ENCODE measurements around the gene PSKH1.
A peak's percentile ranks its signal among the peaks of the same experiment; 100 is the strongest.

Gene PSKH1

GRCh38 chr16:67927131-67927941 is 34.3 kb downstream of the PSKH1 start:
- peaks cover 19% of the 10 kb centered on the region for H3K4me1 ChIP-seq

GRCh38 chr16:67928147-67928546 is 35.1 kb downstream of the PSKH1 start:
- DNase-seq, result peak; percentile 6
- H3K9me3 ChIP-seq, result no peaks in the 10 kb centered on the region
- no peaks in the 10 kb centered on the region for H3K27me3 ChIP-seq
- peaks cover 5% of the 10 kb centered on the region; the same call in 1 of the 2 replicates for H3K36me3 ChIP-seq
- H3K4me1 ChIP-seq, result peaks cover 19% of the 10 kb centered on the region
- H3K4me3 ChIP-seq (ENCODE audit: low read depth, low read length), result no peak overlapping the region
- no peak for TF ChIP-seq CTCF (IDR thresholded peaks at IDR 0.05; ENCODE audit: low read depth, low read length)

More at GRCh38 chr16:67927131-67927941, 34.3 kb downstream of the PSKH1 start:
- Histone ChIP-seq H3K36me3 (peaks cover 5% of the 10 kb centered on the region; the same call in 1 of the 2 replicates), H3K9me3 (no peaks in the 10 kb centered on the region), H3K4me3 (ENCODE audit: low read depth, low read length) (no peak overlapping the region), H3K27me3 (no peaks in the 10 kb centered on the region)
- TF ChIP-seq CTCF (IDR thresholded peaks at IDR 0.05; ENCODE audit: low read depth, low read length), result no peak
- no peak for DNase-seq

GRCh38 chr16:67928561-67929364 is 35.7 kb downstream of the PSKH1 start:
- no peaks in the 10 kb centered on the region for H3K9me3 ChIP-seq
- TF ChIP-seq CTCF (IDR thresholded peaks at IDR 0.05; ENCODE audit: low read depth, low read length), result peak; percentile 96
- H3K4me3 ChIP-seq (ENCODE audit: low read depth, low read length), result no peak overlapping the region
- no peaks in the 10 kb centered on the region for H3K27me3 ChIP-seq
- peak; percentile 83 for DNase-seq
- H3K36me3 ChIP-seq, result peaks cover 5% of the 10 kb centered on the region; the same call in 1 of the 2 replicates
- H3K4me1 ChIP-seq, result peaks cover 19% of the 10 kb centered on the region

- TF ChIP-seq CTCF (IDR thresholded peaks at IDR 0.05; ENCODE audit: low read depth, low read length), result no peak
- H3K36me3 ChIP-seq, result peaks cover 5% of the 10 kb centered on the region; the same call in 1 of the 2 replicates
- H3K27me3 ChIP-seq, result no peaks in the 10 kb centered on the region
- peaks cover 19% of the 10 kb centered on the region for H3K4me1 ChIP-seq
- H3K4me3 ChIP-seq (ENCODE audit: low read depth, low read length), result no peak overlapping the region
- no peaks in the 10 kb centered on the region for H3K9me3 ChIP-seq
- peak; percentile 6 for DNase-seq
Observed at GRCh38 chr16:67930191-67930590, 37.1 kb downstream of the PSKH1 start.

- TF ChIP-seq CTCF (IDR thresholded peaks at IDR 0.05; ENCODE audit: low read depth, low read length), result no peak
- H3K9me3 ChIP-seq, result no peaks in the 10 kb centered on the region
Observed at GRCh38 chr16:67930678-67931211, 37.7 kb downstream of the PSKH1 start.

More at GRCh38 chr16:67930678-67931211, 37.7 kb downstream of the PSKH1 start:
- H3K4me3 ChIP-seq (ENCODE audit: low read depth, low read length), result no peak overlapping the region
- no peaks in the 10 kb centered on the region for H3K27me3 ChIP-seq
- peaks cover 15% of the 10 kb centered on the region for H3K4me1 ChIP-seq
- peaks cover 5% of the 10 kb centered on the region; the same call in 1 of the 2 replicates for H3K36me3 ChIP-seq
- DNase-seq, result peak; percentile 9
